ENCODE measurements around the gene PAQR9.

DNA sequence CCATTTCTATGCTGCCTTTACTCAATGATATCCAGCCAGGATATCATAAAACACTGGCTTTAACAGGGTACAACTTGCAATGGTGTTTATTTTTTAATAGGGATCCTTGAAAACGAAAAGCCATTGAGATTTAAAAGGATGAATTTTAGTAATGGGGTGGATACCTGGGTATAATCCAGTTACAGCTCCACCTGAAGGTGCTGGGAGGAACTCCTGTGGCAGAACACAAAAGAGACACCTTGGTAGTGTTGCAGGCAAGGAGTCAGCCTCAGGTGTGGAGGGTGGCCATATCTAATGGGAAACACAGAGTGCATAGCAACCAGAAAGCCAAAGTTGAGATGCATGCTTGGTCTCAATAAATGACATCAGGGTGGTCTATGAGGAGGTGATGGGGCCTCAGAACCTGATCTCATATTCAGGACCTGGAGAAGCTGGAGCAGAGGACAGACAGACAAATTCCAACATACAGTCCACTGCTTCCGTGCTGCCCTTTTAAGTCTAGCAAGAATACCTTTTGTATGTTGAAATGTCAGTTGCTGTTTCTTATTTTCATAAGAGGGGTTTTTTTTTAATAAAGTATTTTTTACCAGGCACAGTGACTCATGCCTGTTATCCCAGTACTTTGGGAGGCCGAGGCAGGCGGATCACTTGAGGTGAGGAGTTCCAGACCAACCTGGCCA lies 12.0 kb upstream of the PAQR9 start:
- TF ChIP-seq, protein P1, sequence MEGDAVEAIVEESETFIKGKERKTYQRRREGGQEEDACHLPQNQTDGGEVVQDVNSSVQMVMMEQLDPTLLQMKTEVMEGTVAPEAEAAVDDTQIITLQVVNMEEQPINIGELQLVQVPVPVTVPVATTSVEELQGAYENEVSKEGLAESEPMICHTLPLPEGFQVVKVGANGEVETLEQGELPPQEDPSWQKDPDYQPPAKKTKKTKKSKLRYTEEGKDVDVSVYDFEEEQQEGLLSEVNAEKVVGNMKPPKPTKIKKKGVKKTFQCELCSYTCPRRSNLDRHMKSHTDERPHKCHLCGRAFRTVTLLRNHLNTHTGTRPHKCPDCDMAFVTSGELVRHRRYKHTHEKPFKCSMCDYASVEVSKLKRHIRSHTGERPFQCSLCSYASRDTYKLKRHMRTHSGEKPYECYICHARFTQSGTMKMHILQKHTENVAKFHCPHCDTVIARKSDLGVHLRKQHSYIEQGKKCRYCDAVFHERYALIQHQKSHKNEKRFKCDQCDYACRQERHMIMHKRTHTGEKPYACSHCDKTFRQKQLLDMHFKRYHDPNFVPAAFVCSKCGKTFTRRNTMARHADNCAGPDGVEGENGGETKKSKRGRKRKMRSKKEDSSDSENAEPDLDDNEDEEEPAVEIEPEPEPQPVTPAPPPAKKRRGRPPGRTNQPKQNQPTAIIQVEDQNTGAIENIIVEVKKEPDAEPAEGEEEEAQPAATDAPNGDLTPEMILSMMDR (IDR thresholded peaks at IDR 0.05) = no peak
- no peak for TF ChIP-seq POLR2A (IDR thresholded peaks at IDR 0.05)
